NCI-H1048 (cell line): ENCODE data around the gene ERLIN1.
"Not testable (repeated sequence)": the region's sequence is repeated elsewhere in the genome, so short reads cannot be mapped to it uniquely, and the experiment has no call there.

ENCODE experiments used
- DNase-seq: peaks from one replicate; lab custom pipeline; 2025; lab: John Stamatoyannopoulos, UW

ERLIN1 gene

DNA sequence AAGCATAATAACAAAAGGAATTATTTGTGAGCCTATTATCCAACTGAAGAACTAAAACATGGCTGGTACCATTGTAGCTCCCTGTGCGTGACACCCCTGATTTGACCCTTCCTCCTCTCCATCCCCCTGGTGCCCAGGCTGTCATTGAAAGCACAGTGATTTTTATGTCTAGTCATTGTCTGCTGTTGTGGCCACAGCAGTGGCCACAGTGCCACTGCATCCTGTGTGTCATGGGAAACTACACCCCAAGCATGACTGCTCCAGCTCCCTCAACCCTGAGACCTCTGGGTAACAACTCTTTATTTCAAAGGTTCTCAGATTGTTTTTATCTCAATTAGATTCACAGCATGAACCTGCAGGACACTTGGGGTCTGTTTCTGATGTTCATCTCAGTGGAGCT, 52.0 kb downstream of the ERLIN1 start:
- no peak for DNase-seq

GRCh38 chr10:100132427-100132826, 53.4 kb downstream of the ERLIN1 start:
- DNase-seq: no peak

DNA sequence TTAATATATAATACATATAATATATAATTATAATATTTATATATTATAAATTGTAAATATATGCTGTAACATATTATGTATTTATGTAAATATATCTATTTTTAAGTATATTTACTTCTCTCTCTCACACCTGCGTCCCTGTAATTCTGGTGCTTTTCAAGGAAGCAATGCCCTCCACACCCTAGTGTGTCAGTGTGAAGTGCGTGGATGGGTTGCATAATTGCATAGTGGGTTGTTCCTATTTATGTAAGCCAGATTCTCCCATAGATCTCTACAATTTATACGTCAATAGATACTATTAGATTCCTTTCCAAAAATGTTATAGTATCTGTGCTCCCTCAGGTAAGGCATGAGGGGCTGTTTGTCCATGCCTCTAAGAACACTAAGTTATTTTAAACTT, 54.3 kb downstream of the ERLIN1 start:
- no peak for DNase-seq

- no peak for DNase-seq
Measured at GRCh38 chr10:100130831-100131230, 55.0 kb downstream of the ERLIN1 start.

DNA sequence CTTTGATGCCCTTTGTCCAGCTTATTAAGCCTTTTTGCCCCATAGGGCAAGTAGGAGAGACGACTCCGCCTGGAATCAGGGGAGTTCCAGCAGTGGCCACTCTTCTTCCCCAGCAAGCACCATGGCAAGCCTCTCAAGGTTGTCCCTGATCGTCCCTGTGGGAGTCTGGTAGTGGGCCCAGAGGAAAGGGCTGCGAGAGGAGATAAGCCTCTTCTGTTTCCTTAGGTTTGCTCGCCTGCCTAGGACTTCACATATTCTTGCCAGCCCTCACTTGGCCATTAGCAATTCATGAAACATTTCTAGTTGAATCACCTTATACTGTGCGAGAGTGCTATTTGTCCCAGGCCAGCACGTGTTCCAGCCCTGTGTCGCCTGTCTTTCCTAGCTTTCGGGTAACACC, 56.4 kb downstream of the ERLIN1 start:
- no peak for DNase-seq

DNA sequence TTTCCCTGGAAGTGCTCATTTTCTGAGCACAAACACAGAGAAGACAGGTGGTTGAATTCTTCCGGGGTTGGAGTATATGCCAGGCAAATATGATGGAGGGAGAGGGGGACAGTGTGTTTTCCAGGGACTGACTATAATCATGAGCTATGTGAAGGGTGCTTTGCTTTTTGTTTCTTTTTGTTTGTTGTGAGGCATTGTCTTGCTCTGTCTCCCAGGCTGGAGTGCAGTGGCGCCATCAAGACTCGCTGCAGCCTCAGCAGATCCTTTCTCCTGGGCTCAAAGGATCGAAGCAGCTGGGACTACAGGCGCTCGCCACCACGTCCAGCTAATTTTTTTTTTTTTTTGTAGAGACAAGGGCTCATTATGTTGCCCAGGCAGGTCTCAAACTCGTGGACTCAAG, 56.9 kb downstream of the ERLIN1 start:
- no peak for DNase-seq

GRCh38 chr10:100125335-100125734, 60.5 kb downstream of the ERLIN1 start:
- not testable (repeated sequence) for DNase-seq

DNA sequence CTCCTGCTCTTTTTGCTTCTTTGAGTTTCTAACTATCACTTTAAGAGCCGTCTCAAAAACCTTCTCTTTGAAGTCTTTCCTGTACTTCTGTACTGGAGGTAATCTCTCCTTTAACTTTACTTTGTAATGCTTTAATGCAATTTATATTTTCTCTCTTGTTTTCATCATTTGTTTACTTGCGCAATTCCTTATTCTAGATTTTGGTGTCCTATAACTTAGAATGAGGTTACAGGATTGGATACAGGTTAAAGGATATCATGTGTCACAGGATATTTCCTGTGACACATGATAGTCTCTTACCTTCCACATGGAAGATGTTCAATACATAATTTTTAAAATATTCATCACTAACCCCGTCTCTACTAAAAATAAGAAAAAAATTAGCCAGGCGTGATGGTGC, 61.7 kb downstream of the ERLIN1 start:
- DNase-seq: no peak

DNA sequence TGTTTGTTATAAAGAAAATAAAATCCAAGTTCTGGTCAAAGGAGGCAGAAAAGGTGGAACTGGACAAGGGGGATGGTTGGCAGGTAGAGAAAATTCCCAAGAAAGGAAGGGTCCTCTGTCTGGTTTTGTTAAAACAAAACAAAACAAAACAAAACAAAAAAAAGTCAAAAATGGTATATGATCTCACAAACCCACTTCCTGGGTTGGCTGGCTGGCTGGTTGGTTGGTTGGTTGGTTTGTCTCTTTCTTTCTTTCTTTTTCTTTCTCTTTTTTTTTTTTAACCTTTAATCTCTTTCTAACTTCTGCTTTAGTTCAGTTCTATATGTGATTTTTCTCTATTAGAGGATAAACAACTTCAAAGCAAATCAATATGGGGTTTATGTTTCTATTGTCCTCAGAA, 63.0 kb downstream of the ERLIN1 start:
- no peak for DNase-seq

- DNase-seq: no peak
Measured at GRCh38 chr10:100120550-100120949, 65.3 kb downstream of the ERLIN1 start.

- DNase-seq: no peak
Measured at GRCh38 chr10:100119726-100120125, 66.1 kb downstream of the ERLIN1 start.

DNA sequence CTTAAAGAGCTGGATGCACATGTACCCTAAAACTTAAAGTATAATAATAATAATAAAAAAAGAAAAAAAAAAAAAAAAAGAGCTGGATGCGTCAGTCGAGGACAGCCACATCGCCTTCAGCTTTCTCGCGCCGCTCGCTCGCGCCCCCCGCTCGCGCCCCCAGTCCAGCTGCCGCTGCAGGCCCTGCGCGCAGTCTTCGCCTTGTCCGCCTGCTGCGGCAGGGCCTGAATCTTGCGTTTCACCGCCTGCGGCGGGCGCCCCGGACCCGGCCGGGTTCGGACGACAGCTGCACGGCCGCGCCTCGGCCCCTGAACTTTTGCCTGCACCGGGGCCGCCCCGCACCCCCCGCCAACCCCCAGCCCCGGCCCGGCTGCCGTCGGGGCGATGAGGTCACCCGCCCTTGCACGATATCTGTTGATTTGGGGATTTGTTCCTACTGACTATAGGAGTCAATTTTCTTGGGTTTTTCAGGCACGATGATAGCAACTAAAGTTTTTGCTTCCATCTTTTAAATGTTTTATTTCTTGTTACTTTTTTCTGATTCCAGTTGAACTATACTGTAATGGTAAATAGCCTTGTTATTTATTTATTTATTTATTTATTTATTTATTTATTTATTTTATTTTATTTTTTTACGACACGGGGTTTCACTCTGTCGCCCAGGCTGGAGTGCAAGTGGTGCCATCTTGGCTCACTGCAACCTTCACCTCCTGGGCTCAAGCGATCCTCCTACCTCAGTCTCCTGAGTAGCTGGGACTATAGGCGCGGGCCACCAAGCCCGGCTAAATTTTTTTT, 70.7 kb downstream of the ERLIN1 start:
- no peak for DNase-seq

DNA sequence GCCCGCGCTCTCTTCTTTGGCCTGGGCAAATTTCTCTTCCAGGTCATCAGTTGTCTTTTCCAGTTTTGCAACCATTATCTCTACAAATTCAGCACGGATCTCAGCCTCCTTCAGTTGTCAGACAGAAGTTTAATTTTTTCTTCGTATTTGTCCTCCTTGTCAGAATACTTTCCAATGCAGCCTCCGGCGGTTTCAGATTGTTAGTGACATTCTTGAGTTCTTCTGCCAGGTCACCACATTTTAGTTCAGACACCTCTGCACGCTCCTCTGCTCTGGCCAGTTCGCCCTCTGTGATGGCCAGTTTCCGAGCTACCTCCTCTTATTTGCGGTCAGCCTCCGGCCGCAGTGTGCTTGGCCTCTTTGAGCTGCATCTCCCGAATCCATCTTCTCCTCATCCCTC, 71.4 kb downstream of the ERLIN1 start:
- DNase-seq: no peak

GRCh38 chr10:100109670-100110069, 76.2 kb downstream of the ERLIN1 start:
- DNase-seq: no peak

GRCh38 chr10:100106865-100107264, 79.0 kb downstream of the ERLIN1 start:
- no peak for DNase-seq

DNA sequence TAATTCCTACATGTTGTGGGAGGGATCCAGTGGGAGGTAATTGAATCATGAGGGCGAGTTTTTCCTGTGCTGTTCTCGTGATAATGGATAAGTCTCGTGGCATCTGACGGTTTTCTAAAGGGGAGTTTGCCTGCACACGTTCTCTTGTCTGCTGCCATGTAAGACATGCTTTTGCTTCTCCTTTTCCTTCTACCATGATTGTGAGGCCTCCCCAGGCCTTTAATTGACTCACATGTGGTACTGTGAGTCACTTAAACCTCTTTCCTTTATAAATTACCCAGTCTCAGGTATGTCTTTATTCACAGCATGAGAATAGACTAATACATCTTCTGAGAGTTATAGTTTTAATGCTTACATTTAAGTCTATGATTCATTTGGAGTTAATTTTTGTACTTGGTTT, 81.5 kb downstream of the ERLIN1 start:
- no peak for DNase-seq

- DNase-seq: no peak
Measured at GRCh38 chr10:100103581-100103980, 82.2 kb downstream of the ERLIN1 start.

- DNase-seq: no peak
Measured at GRCh38 chr10:100101192-100102076, 84.4 kb downstream of the ERLIN1 start.

DNA sequence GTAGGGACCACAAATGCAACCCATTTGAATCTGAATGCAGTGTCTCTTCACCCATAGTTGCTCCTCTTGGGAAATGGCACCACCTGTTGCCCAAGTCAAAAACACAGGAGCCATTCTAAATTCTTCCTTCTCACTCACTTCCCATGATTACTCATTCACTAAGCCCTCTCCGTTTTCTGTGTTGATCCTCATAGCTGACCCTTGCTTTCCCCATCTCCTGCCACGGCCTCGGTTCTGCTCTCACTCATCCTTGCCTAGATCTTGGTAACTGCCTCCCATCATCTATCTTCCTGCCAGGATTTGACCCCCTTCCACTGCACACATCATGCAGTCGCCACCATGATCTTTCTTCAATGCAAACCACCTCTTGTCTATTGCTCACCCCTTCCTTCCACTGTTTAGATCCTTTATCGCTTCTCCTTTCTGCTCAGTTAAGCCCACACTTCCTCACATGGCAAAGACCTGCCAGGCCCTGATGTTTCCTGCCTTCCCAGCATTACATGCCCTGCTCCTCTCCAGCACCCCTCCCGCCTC, 85.1 kb downstream of the ERLIN1 start:
- DNase-seq: no peak
